ENCODE results near the gene IL15.

GRCh38 chr4:141706445-141706844, 70.1 kb downstream of the IL15 start:
- TF ChIP-seq CTCF (IDR thresholded peaks at IDR 0.05) (no peak), POLR2AphosphoS5 (IDR thresholded peaks at IDR 0.05) (no peak)

All from stomach (tissue), 4 donors.